SH-SY5Y (cell line): ENCODE data around the gene TPST2.

ENCODE experiments used
- GATA2 ChIP-seq: IDR thresholded peaks from 2 replicates; pipeline ENCODE4 v1.6.1; 2011; ENCODE audit warnings: mild to moderate bottlenecking, low read depth, low read length
- GATA3 ChIP-seq: IDR thresholded peaks from 2 replicates; pipeline ENCODE4 v1.6.1; 2011; ENCODE audit warnings: low read depth, mild to moderate bottlenecking, low read length, moderate library complexity

- TF ChIP-seq GATA3: no peak
- TF ChIP-seq GATA2: no peak
Observed at GRCh38 chr22:26604368-26604767, 14.4 kb upstream of the TPST2 start.
